ENCODE data around the gene CD177. TPM values are rescaled to one million over a fixed set of nuclear protein-coding genes. Genes with fewer than 3 reads are reported as not detected.

The CD177 gene
- total and polyA plus RNA-seq, 9 of the 15 experiments (the other 6 are each of a cell fraction or from before 2014, with no cell fraction given) = not detected

GRCh38 chr19:43337737-43338136, 15.7 kb upstream of the CD177 start:
- no peaks in the 10 kb centered on the region for H3K9me3 ChIP-seq (replicated peaks; ENCODE audit: control insufficient read depth, insufficient read depth, low read depth, low read length)
- H3K9me1 ChIP-seq (ENCODE audit: control insufficient read depth, insufficient read depth, low read length) = peaks cover 3% of the 10 kb centered on the region
- no peaks in the 10 kb centered on the region for H4K20me1 ChIP-seq (replicated peaks; ENCODE audit: control insufficient read depth, insufficient read depth, low read length)
- no peak overlapping the region for H3K9ac ChIP-seq (ENCODE audit: insufficient read depth in 1 of 2, low read depth in 2 of 2, low read length in 2 of 2)
- no peak overlapping the region for H3K27ac ChIP-seq (ENCODE audit: extremely low read depth, low read depth, low read length)
- no peak overlapping the region for H3K4me2 ChIP-seq (ENCODE audit: insufficient read depth, low read length)
- intact Hi-C loops (cut with micrococcal nuclease) = no loop called here
- POLR2A ChIA-PET = no interaction called here
- BruUV-seq (replicated peaks) = no TSS peak
- WGBS (ENCODE audit: insufficient coverage, low coverage, missing lambda C conversion rate) = 0% methylated on average over 6 of the region's 8 CpGs
- H3K4me1 ChIP-seq (replicated peaks in 1 of 2; ENCODE audit: control insufficient read depth in 2 of 2, insufficient read depth in 2 of 2, low read length in 2 of 2) = no peaks in the 10 kb centered on the region; a peak in 1 of 5 replicates
- no peaks in the 10 kb centered on the region for H3K79me2 ChIP-seq (ENCODE audit: control insufficient read depth, insufficient read depth, low read length)
- no peaks in the 10 kb centered on the region for H3K36me3 ChIP-seq (ENCODE audit: control insufficient read depth, insufficient read depth, low read length)
- FAIRE-seq (no peak), DNase-seq (ENCODE audit: extremely low read depth in 1 of 4, low spot score in 3 of 4) (no peak), ATAC-seq (no peak)
- no peak overlapping the region for H3K4me3 ChIP-seq
- CTCF ChIA-PET (ENCODE audit: low intra/inter-chr PET ratio) = no interaction called here
- peaks cover 0 to 9% of the 10 kb centered on the region in 2 experiments; a peak in 1 of 5 replicates for H3K27me3 ChIP-seq (ENCODE audit: control insufficient read depth in 2 of 2, insufficient read depth in 2 of 2, low read length in 2 of 2)
- in situ Hi-C loops (cut with MboI) = no loop called here
- H2AFZ ChIP-seq (ENCODE audit: low read depth, low read length) = no peak overlapping the region
- TF ChIP-seq USF1 (CRISPR knock-in tag; IDR thresholded peaks at IDR 0.05) (no peak), GTF2F1 (IDR thresholded peaks at IDR 0.05; ENCODE audit: low read depth, low read length) (no peak), PKNOX1 (IDR thresholded peaks at IDR 0.05) (no peak), MTA3 (IDR thresholded peaks at IDR 0.05; ENCODE audit: borderline replicate concordance) (no peak), HNRNPH1 (optimal IDR thresholded peaks at IDR 0.05; ENCODE audit: low read depth, low read length) (no peak), GABPB2 (CRISPR knock-in tag; conservative IDR thresholded peaks at IDR 0.05) (no peak), ZNF778 (CRISPR knock-in tag; IDR thresholded peaks at IDR 0.05) (no peak), ZMIZ1 (IDR thresholded peaks at IDR 0.05; ENCODE audit: low read depth in 2 of 2, low read length in 2 of 2) (no peak), HNRNPK (IDR thresholded peaks at IDR 0.05; ENCODE audit: low read depth, low read length, poor library complexity, severe bottlenecking) (no peak), NFXL1 (CRISPR knock-in tag; IDR thresholded peaks at IDR 0.05) (no peak)
